Peyer's patch (tissue), 4 donors: ENCODE results near the gene TRAK1. TPM values are rescaled to one million over a fixed set of nuclear protein-coding genes. Genes with fewer than 3 reads are reported as not detected.

Experiments used
- DNase-seq, 3 donors: peaks; one replicate each; pipeline ENCODE4 v3.0.0-alpha.2; 2017 to 2019
- H3K27ac ChIP-seq, 4 donors: fragments of 200-600 bp; sonication (generic); one replicate each; pipeline ENCODE4 v1.5.1; 2016 to 2019
- H3K27me3 ChIP-seq, 2 donors: fragments of 200-600 bp; sonication (generic); one replicate each; pipeline ENCODE4 v1.5.1; 2019
- H3K36me3 ChIP-seq, 3 donors: fragments of 200-600 bp; sonication (generic); one replicate each; pipeline ENCODE4 v1.5.1; 2016 to 2019
- H3K4me1 ChIP-seq, 4 donors: fragments of 200-600 bp; sonication (generic); one replicate each; pipeline ENCODE4 v1.5.1; 2016 to 2019
- H3K4me3 ChIP-seq, 4 donors: fragments of 200-600 bp; sonication (generic); 1 replicate in 3 of 4; 2 replicates in 1 of 4; pipeline ENCODE4 v1.5.1; 2016 to 2019; ENCODE audit warnings: mild to moderate bottlenecking in 1 of 4
- H3K9me3 ChIP-seq, 4 donors: fragments of 200-600 bp; sonication (generic); one replicate each; pipeline ENCODE4 v1.5.1; 2016 to 2019; ENCODE audit warnings: mild to moderate bottlenecking in 1 of 4
- POLR2A ChIP-seq, 2 donors: fragments of 450-650 bp; IDR thresholded peaks; one replicate each; pipeline ENCODE4 v1.5.1; 2017; ENCODE audit warnings: antibody characterized with exemption in 2 of 2, mild to moderate bottlenecking in 2 of 2, moderate library complexity in 2 of 2
- total RNA-seq, 4 donors: library from RNA; depleted of rRNA; stranded (reverse); fragments of >200 nt; gene quantifications; one replicate each; pipeline ENCODE4 v1.1.0, GENCODE V29; 2016
- TF ChIP-seq, protein P1 (sequence below), 6 experiments: fragments of 450-650 bp in 4 of 6; fragments of 200-600 bp in 2 of 6; sonication (generic) in 1 of 6; IDR thresholded peaks; one replicate each; pipeline ENCODE4 v1.5.1; 2017 to 2019; ENCODE audit warnings: antibody characterized with exemption in 6 of 6, mild to moderate bottlenecking in 3 of 6, moderate library complexity in 1 of 6

TRAK1 gene
- total RNA-seq, 4 donors from 2014 or later, result 96.2 to 283 (median 125) TPM

DNA sequence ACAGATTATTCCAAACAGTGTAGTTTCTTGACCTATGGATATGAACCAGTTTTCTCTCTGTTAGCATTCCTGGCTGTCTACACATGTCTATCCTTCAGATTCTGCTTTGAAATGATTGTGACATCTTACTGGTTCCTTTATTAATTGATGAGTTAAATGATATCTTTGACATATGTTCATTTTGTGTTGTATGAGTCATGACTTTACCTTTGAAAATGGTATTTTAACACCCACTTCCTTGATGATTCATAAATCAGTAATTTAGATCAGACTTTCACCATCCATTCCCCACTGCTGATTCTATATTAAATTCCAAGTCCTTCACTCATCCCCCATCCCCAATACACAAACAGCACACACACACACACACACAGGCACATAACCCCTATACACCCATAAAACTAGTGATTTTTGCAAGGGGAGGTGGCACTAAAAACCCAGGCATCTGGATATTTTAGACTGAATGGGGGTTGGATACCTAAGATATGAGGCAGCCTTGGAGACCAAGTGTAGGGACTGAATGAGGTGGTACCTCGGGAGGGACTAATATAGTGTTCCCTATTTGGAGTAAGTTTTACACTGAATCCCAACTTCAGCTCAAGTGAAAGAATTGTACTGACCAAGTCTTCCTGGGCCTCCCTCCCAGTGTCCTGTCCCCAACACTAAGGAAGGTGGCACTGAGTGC is 165.1 kb downstream of the TRAK1 start:
- no peak for DNase-seq
- Histone ChIP-seq H3K4me1 (no peaks in the 10 kb centered on the region), H3K27ac (no peak overlapping the region), H3K9me3 (no peaks in the 10 kb centered on the region), H3K36me3 (no peaks in the 10 kb centered on the region), H3K27me3 (no peaks in the 10 kb centered on the region), H3K4me3 (no peak overlapping the region)
- TF ChIP-seq, protein P1, sequence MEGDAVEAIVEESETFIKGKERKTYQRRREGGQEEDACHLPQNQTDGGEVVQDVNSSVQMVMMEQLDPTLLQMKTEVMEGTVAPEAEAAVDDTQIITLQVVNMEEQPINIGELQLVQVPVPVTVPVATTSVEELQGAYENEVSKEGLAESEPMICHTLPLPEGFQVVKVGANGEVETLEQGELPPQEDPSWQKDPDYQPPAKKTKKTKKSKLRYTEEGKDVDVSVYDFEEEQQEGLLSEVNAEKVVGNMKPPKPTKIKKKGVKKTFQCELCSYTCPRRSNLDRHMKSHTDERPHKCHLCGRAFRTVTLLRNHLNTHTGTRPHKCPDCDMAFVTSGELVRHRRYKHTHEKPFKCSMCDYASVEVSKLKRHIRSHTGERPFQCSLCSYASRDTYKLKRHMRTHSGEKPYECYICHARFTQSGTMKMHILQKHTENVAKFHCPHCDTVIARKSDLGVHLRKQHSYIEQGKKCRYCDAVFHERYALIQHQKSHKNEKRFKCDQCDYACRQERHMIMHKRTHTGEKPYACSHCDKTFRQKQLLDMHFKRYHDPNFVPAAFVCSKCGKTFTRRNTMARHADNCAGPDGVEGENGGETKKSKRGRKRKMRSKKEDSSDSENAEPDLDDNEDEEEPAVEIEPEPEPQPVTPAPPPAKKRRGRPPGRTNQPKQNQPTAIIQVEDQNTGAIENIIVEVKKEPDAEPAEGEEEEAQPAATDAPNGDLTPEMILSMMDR (IDR thresholded peaks at IDR 0.05), result no peak
- no peak for TF ChIP-seq POLR2A (IDR thresholded peaks at IDR 0.05)

DNA sequence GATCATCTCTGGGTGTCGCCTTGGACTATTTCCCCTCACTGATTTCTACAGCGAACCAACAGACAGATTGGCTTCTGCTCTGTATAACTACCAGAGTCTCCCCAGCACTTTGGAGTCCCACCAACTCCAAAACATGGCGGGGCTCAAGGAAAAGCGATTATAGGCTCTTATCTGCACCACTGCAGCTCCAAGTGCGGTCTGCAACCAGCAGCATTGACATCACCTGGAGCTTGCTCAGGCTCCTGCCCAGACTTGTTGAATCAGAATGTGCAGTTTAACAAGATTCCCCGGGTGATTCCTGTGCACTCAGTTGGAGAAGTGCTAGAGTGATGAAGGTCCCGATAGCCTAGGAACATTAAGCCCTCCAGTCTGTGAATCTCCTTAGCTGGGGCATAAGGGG is 165.8 kb downstream of the TRAK1 start:
- H3K27me3 ChIP-seq, result no peaks in the 10 kb centered on the region

DNA sequence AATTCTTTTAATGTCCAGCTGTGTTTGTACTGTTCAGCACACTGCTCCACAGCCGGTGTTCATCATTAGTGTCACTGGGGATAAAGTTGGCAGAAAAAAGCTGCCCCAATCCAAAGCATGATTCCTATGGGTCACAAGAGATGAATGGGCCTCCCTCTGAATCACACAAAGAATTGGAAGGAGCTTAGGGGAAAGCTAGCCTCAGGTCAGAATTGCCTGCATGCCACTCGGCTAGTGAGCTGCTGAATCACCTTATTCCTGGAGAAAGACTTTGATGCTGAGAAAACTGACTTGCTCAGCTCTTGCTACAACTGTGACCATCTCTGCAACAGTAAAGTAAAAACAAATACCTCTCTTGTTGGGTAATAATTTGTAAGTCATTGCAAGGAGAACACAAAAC is 171.4 kb downstream of the TRAK1 start:
- no peak for DNase-seq
- Histone ChIP-seq H3K27ac (no peak overlapping the region), H3K4me1 (peaks cover 0 to 19% (median 0%) of the 10 kb centered on the region in 4 donors), H3K36me3 (no peaks in the 10 kb centered on the region), H3K27me3 (peaks cover 0 to 22% of the 10 kb centered on the region in 2 donors), H3K9me3 (no peaks in the 10 kb centered on the region), H3K4me3 (no peak overlapping the region)
- no peak for TF ChIP-seq POLR2A (IDR thresholded peaks at IDR 0.05)
- TF ChIP-seq, protein P1 (IDR thresholded peaks at IDR 0.05), result no peak

More for the DNA sequence above, 165.8 kb downstream of the TRAK1 start:
- no peaks in the 10 kb centered on the region for H3K9me3 ChIP-seq
- no peak overlapping the region for H3K4me3 ChIP-seq
- TF ChIP-seq POLR2A (IDR thresholded peaks at IDR 0.05), result no peak
- TF ChIP-seq, protein P1 (IDR thresholded peaks at IDR 0.05), result no peak
- no peaks in the 10 kb centered on the region for H3K4me1 ChIP-seq
- DNase-seq, result no peak
- no peak overlapping the region for H3K27ac ChIP-seq
- no peaks in the 10 kb centered on the region for H3K36me3 ChIP-seq

DNA sequence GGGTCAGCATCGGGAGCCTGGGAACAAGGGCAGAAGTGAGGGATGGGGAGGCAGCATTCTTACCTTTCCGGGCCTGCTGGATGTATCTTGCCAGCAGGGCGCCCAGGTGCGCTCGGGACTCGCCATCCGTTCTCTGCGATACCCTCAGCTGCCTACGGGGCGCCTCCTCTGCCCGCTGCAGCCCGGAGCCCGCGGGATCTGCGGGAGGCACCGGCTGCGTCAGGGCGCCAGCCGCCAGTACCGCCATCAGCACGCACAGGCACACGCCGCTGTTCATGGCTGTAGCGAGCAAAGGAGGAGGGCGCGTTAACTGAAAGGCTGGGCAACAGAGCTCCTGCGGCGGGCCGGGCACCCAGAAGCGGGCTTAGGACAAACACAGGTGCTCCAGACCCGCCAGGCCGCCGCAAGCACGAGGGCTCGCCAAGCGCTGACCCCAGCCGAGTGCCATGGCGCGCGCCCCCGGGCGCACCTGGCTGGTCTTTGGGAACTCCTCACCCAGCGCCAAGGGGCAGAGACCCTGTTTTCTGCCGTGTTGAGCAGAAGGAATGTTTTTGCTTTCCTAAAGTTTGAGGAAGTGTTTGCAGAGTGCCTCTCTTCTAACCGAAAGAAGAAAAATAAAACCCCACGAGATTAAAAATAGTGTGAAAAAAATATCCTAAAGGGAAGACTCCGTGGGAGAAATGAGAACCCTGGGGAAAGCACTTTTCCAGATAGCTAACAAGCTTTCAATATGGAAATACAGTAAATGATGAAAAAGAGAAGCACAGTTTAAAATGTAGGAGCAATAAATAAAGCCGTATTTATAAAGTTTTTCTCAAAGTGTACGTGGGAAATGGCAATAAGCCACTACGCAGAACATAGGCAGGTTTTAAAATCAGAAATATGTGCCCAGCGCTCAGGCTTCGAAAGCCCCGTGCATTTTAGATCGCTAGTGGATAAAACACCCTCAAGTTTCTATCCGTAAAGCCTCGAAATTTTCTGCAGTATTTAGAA is 172.5 kb downstream of the TRAK1 start:
- peaks cover 0 to 22% of the 10 kb centered on the region in 2 donors for H3K27me3 ChIP-seq
- no peak for DNase-seq
- peaks cover 0 to 19% (median 0%) of the 10 kb centered on the region in 4 donors for H3K4me1 ChIP-seq
- H3K36me3 ChIP-seq, result no peaks in the 10 kb centered on the region
- peak overlapping the region in 1 of 4 donors; percentile 23 for H3K4me3 ChIP-seq
- no peaks in the 10 kb centered on the region for H3K9me3 ChIP-seq
- H3K27ac ChIP-seq, result no peak overlapping the region
- TF ChIP-seq, protein P1 (IDR thresholded peaks at IDR 0.05), result peak in 1 of 6 experiments; percentile 3
- TF ChIP-seq POLR2A (IDR thresholded peaks at IDR 0.05), result no peak

DNA sequence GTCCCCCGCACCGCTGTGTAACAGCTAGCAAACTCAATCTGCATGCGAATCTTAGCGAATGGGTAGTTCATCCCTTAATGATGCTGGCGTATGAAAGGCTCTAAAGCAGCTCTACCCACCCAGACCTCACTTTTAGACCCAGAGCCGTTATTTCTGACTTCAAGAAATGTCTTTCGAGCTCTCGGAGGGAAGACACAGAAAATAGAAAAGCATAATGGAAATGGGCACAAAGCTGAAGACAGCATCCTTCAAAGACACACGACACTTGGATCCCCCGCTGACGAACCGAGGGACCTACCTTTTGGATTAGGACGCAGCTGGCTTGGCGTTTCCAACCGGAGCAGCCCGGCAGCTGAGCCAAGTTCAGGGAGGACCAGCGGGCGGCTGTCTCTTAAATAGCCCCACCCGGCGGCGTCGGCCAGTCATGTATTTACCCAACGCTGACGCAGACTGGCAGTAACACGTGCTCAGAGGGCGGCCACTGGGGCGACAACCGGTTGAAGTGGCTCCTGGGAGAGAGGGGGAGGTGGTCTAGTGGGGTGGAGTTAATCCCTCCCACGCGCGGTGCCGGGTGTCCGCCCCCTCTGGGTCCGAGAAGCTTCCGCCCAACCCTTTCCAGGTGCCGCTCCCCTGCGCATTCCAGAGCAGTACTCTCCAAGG is 173.4 kb downstream of the TRAK1 start:
- no peak overlapping the region for H3K4me3 ChIP-seq
- no peaks in the 10 kb centered on the region for H3K36me3 ChIP-seq
- DNase-seq, result peak in 2 of 3 donors; percentile 54
- TF ChIP-seq, protein P1 (IDR thresholded peaks at IDR 0.05), result no peak
- TF ChIP-seq POLR2A (IDR thresholded peaks at IDR 0.05), result no peak
- no peaks in the 10 kb centered on the region for H3K9me3 ChIP-seq
- H3K27me3 ChIP-seq, result peaks cover 0 to 22% of the 10 kb centered on the region in 2 donors
- H3K4me1 ChIP-seq, result peaks cover 0 to 19% (median 0%) of the 10 kb centered on the region in 4 donors
- no peak overlapping the region for H3K27ac ChIP-seq
